Nephron (organoid): ENCODE data around the gene PEPD.

ENCODE experiments used
- H3K27ac Mint-ChIP-seq, 3 experiments: 2 replicates each; pipeline ENCODE4 v1.8.0; 2020; ENCODE audit warnings: mixed read lengths in 3 of 3, mild to moderate bottlenecking in 2 of 3, moderate library complexity in 1 of 3
- H3K27me3 Mint-ChIP-seq: 2 replicates; pipeline ENCODE4 v1.8.0; 2021; ENCODE audit warnings: low read depth, mild to moderate bottlenecking, moderate library complexity, mixed read lengths
- H3K36me3 Mint-ChIP-seq: 2 replicates; pipeline ENCODE4 v1.8.0; 2020; ENCODE audit warnings: low read depth, mixed read lengths
- H3K4me1 Mint-ChIP-seq: 2 replicates; pipeline ENCODE4 v1.8.0; 2020; ENCODE audit warnings: mixed read lengths
- H3K4me3 Mint-ChIP-seq, 3 experiments: 2 replicates each; pipeline ENCODE4 v1.8.0; 2020; ENCODE audit warnings: mild to moderate bottlenecking in 3 of 3, mixed read lengths in 3 of 3, moderate library complexity in 2 of 3
- H3K9me3 Mint-ChIP-seq: 2 replicates; pipeline ENCODE4 v1.8.0; 2020; ENCODE audit warnings: mixed read lengths
- CTCF ChIP-seq, 3 experiments: fragments of 200-600 bp; sonication (generic); IDR thresholded peaks; one replicate each; pipeline ENCODE4 v1.5.0; 2021; ENCODE audit warnings: antibody characterized with exemption in 3 of 3; ENCODE audit not compliant: unreplicated experiment in 3 of 3

Gene PEPD

GRCh38 chr19:33429891-33430673, 91.5 kb downstream of the PEPD start:
- peaks cover 39% of the 10 kb centered on the region for H3K27me3 Mint-ChIP-seq
- no peak overlapping the region for H3K27ac Mint-ChIP-seq

DNA sequence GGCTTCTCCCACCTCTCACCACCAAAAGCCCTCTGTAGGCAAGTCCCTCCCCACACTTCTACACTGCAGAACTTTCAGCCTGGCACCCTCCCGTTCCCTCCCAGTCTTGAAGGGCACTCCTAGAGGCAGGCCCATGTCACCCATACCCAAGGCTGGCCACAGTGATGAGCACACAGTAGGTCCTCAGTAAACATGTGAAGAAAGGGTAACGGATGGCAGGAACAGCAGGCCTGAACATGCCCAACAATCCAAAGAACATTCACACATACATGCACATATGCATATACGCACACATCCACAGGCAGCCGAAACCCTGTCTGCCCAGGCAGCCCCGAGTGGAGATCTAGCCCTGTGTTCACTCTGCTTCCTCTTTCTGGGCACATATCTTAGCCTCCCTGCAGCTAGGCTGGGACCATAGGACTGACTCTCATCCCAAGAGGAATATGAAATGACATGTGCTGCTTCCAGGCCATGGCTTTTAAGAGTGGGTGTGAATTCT, 92.9 kb downstream of the PEPD start:
- no peak overlapping the region for H3K4me3 Mint-ChIP-seq
- no peaks in the 10 kb centered on the region for H3K9me3 Mint-ChIP-seq
- no peak for TF ChIP-seq CTCF (IDR thresholded peaks at IDR 0.05; ENCODE audit: unreplicated experiment in 3 of 3)
- H3K27me3 Mint-ChIP-seq, result peaks cover 42% of the 10 kb centered on the region
- peaks cover 14% of the 10 kb centered on the region for H3K4me1 Mint-ChIP-seq
- H3K27ac Mint-ChIP-seq, result no peak overlapping the region
- peaks cover 4% of the 10 kb centered on the region for H3K36me3 Mint-ChIP-seq

More at GRCh38 chr19:33429891-33430673, 91.5 kb downstream of the PEPD start:
- no peak for TF ChIP-seq CTCF (IDR thresholded peaks at IDR 0.05; ENCODE audit: unreplicated experiment in 3 of 3)
- no peaks in the 10 kb centered on the region for H3K36me3 Mint-ChIP-seq
- no peak overlapping the region for H3K4me3 Mint-ChIP-seq
- H3K4me1 Mint-ChIP-seq, result peaks cover 10% of the 10 kb centered on the region
- no peaks in the 10 kb centered on the region for H3K9me3 Mint-ChIP-seq

DNA sequence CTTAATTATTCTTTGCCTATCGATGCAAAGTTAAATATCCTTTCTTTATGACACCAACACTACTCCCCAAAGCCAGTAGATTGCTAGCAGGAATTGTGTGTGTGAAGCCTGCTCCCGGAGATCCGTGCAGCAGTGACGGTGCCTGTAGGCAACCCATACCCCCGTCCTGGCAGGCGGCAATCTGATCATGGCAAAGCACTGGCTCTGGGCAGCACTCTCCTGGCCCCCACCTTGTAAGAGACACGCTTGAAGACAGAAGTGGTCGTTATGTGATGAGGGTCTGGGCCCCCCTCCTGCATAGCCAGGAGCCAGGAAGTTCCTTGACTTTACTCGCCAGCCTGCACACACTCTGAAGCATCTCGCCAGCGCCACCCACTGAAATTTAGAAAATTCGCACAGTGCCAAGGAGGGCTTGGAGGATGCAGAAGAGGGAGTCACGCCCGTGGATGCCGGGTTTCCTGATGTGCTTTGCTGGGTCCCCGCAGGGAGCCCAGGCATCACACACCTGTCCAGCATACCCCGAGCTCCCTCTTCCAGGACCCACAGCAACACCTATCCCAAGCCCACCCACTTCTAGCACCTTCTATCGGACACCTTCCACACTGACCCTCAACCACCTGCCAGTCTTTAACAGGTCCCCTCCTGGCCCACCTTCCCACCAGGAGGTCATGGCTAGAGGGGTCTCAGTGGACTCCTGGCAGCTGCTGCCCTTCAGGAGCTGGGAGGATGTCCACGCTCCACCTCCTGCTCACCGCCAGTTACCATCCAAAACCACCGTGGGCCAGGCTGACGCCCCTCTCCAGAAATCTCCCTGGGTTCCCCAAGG, 93.6 kb downstream of the PEPD start:
- H3K27ac Mint-ChIP-seq, result no peak overlapping the region

DNA sequence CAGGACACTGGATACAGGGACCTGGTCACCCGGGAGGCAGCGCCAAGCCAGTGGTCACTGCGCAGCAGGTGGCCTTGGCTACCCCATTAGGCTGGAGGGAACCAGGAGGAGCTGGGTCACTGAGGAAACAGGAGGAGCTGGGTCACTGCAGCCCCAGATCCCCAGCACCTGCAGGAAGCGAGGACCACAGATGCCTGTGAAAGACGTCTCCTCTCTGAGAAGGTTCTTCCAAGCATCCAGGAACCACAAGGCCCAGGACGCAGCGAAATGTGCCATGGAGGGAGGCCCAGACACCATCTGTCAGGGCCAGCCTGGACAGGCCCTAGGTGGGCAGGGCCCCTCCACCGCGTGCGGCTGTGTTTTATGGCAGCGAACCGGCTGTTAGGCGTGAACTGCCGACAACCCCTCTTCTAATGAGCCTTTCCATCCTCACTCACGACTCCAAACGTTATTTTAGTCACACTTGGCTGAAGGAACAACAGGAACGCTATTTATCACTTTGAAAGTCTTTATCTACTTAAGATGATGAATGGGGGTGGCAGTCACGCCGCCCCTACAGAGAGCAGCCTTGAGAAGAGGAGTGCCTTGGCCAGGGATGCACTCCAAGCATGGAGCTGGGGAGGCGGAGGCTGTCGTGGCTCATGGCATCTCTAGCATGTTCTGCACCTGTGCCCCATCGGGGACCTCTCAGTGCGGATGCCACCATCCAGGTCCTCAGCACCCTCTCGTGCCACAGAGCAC, 94.8 kb downstream of the PEPD start:
- no peak overlapping the region for H3K27ac Mint-ChIP-seq
- peaks cover 4% of the 10 kb centered on the region for H3K36me3 Mint-ChIP-seq
- no peak for TF ChIP-seq CTCF (IDR thresholded peaks at IDR 0.05; ENCODE audit: unreplicated experiment in 3 of 3)
- H3K4me1 Mint-ChIP-seq, result peaks cover 14% of the 10 kb centered on the region
- no peaks in the 10 kb centered on the region for H3K9me3 Mint-ChIP-seq
- peaks cover 34% of the 10 kb centered on the region for H3K27me3 Mint-ChIP-seq
- no peak overlapping the region for H3K4me3 Mint-ChIP-seq

More for the DNA sequence above, 93.6 kb downstream of the PEPD start:
- no peak overlapping the region for H3K4me3 Mint-ChIP-seq
- H3K36me3 Mint-ChIP-seq, result peaks cover 4% of the 10 kb centered on the region
- H3K9me3 Mint-ChIP-seq, result no peaks in the 10 kb centered on the region
- H3K27me3 Mint-ChIP-seq, result peaks cover 42% of the 10 kb centered on the region
- peaks cover 14% of the 10 kb centered on the region for H3K4me1 Mint-ChIP-seq
- TF ChIP-seq CTCF (IDR thresholded peaks at IDR 0.05; ENCODE audit: unreplicated experiment in 3 of 3), result no peak

- no peak overlapping the region for H3K4me3 Mint-ChIP-seq
- peaks cover 4% of the 10 kb centered on the region for H3K36me3 Mint-ChIP-seq
- no peak for TF ChIP-seq CTCF (IDR thresholded peaks at IDR 0.05; ENCODE audit: unreplicated experiment in 3 of 3)
- no peaks in the 10 kb centered on the region for H3K9me3 Mint-ChIP-seq
- H3K4me1 Mint-ChIP-seq, result peaks cover 8% of the 10 kb centered on the region
- peaks cover 15% of the 10 kb centered on the region for H3K27me3 Mint-ChIP-seq
- no peak overlapping the region for H3K27ac Mint-ChIP-seq
Measured at GRCh38 chr19:33424181-33424580, 97.4 kb downstream of the PEPD start.
